Erythroblast (primary cell): ENCODE results near the gene TEX2.

Experiments used
- GATA1 ChIP-seq: IDR thresholded peaks from 2 replicates; pipeline ENCODE4 v1.6.1; 2011; ENCODE audit warnings: low read depth, mild to moderate bottlenecking, control low read depth, low read length, moderate library complexity
- POLR2A ChIP-seq: IDR thresholded peaks from 2 replicates; pipeline ENCODE4 v1.6.1; 2011; ENCODE audit warnings: mild to moderate bottlenecking, low read length

DNA sequence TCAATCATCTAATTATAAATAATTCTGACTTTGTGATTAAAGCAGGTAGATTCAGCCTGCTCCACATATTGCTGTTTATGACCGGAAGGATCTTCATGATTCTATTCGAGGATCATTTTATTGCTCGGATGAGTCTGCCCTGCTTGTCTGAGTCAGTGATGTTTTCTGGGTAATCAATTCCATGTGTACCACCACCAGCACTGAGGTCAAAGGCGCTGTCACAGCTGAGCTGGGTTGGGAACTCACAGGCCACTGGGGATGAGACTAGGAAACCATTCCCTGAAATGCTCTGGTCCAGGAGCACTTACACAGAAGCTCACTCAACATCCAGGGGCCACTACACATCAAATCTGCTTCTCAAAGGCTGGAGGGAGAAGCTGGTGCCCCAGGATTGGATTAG lies 102.7 kb downstream of the TEX2 start:
- TF ChIP-seq POLR2A (no peak), GATA1 (no peak)
